CD14-positive monocyte (primary cell): ENCODE measurements around the gene PTPRN2. TPM values are rescaled to one million over a fixed set of nuclear protein-coding genes. Genes with fewer than 3 reads are reported as not detected.
"Not testable (repeated sequence)": the region's sequence is repeated elsewhere in the genome, so short reads cannot be mapped to it uniquely, and the experiment has no call there.

ENCODE experiments used
- DNase-seq, 3 donors: peaks; one replicate each; pipeline ENCODE4 v3.0.0-alpha.2; 2011 to 2022
- H2AFZ ChIP-seq: 2 replicates; pipeline ENCODE4 v1.6.0; 2012; ENCODE audit warnings: mild to moderate bottlenecking, low read depth, low read length, inconsistent platforms; ENCODE audit not compliant: insufficient read depth, poor library complexity, severe bottlenecking
- H3K27ac ChIP-seq, 2 donors: 1 replicate in 1 of 2; 2 replicates in 1 of 2; pipeline ENCODE4 v1.5.1; 2012 to 2013; ENCODE audit warnings: low read length in 2 of 2, control low read depth in 1 of 2, inconsistent platforms in 1 of 2, low read depth in 1 of 2, mild to moderate bottlenecking in 1 of 2
- H3K27me3 ChIP-seq, 2 donors: one replicate each; pipeline versions ENCODE4 v1.6.0 to v1.6.1; 2011 to 2013; ENCODE audit warnings: low read length in 2 of 2; ENCODE audit not compliant: control insufficient read depth in 2 of 2, insufficient read depth in 2 of 2
- H3K36me3 ChIP-seq, 2 donors: replicated peaks in 1 of 2; 1 replicate in 1 of 2; 2 replicates in 1 of 2; pipeline versions ENCODE4 v1.5.1 to v1.6.1; 2012 to 2013; ENCODE audit warnings: low read length in 2 of 2, control low read depth in 1 of 2, inconsistent platforms in 1 of 2, mild to moderate bottlenecking in 1 of 2; ENCODE audit not compliant: insufficient read depth in 2 of 2, control insufficient read depth in 1 of 2
- H3K4me1 ChIP-seq, 2 donors: 1 replicate in 1 of 2; 2 replicates in 1 of 2; pipeline versions ENCODE4 v1.5.1 to v1.6.1; 2012 to 2013; ENCODE audit warnings: low read length in 2 of 2, control low read depth in 1 of 2, inconsistent platforms in 1 of 2, mild to moderate bottlenecking in 1 of 2, moderate library complexity in 1 of 2; ENCODE audit not compliant: insufficient read depth in 2 of 2, control insufficient read depth in 1 of 2
- H3K4me2 ChIP-seq: replicated peaks from 2 replicates; pipeline ENCODE3; 2012; ENCODE audit warnings: low read length, moderate library complexity, mild to moderate bottlenecking; ENCODE audit not compliant: poor library complexity, severe bottlenecking; ENCODE audit errors: extremely low read depth
- H3K4me3 ChIP-seq, 3 experiments: fragments of 200-600 bp in 1 of 3; sonication (generic) in 1 of 3; replicated peaks in 1 of 3; 1 replicate in 2 of 3; 2 replicates in 1 of 3; pipeline ENCODE4 v1.5.1; 2011 to 2013; ENCODE audit warnings: low read length in 3 of 3, mild to moderate bottlenecking in 3 of 3, control low read depth in 2 of 3, low read depth in 2 of 3, inconsistent platforms in 1 of 3, moderate library complexity in 1 of 3
- H3K79me2 ChIP-seq: 2 replicates; pipeline ENCODE4 v1.6.0; 2012; ENCODE audit warnings: mild to moderate bottlenecking, control low read depth, inconsistent platforms, low read length, moderate library complexity; ENCODE audit not compliant: insufficient read depth
- H3K9ac ChIP-seq: 2 replicates; pipeline ENCODE4 v1.6.0; 2017; ENCODE audit warnings: low read length, mild to moderate bottlenecking; ENCODE audit not compliant: insufficient read depth, poor library complexity, severe bottlenecking
- H3K9me3 ChIP-seq, 2 donors: replicated peaks in 1 of 2; 1 replicate in 1 of 2; 2 replicates in 1 of 2; pipeline versions ENCODE4 v1.5.1 to v1.6.1; 2012 to 2013; ENCODE audit warnings: low read length in 2 of 2, control low read depth in 1 of 2; ENCODE audit not compliant: control insufficient read depth in 1 of 2, insufficient read depth in 1 of 2
- H4K20me1 ChIP-seq: 2 replicates; pipeline ENCODE4 v1.6.0; 2012; ENCODE audit warnings: mild to moderate bottlenecking, low read length, control low read depth, moderate library complexity; ENCODE audit not compliant: insufficient read depth
- H3K27ac Mint-ChIP-seq, 7 donors: one replicate each; pipeline ENCODE4 v1.8.0; 2020; ENCODE audit warnings: mild to moderate bottlenecking in 7 of 7, mixed read lengths in 7 of 7, moderate library complexity in 6 of 7, inconsistent platforms in 2 of 7
- H3K27me3 Mint-ChIP-seq, 3 donors: one replicate each; pipeline ENCODE4 v1.8.0; 2021 to 2022; ENCODE audit warnings: low read depth in 3 of 3, mild to moderate bottlenecking in 3 of 3, mixed read lengths in 3 of 3, moderate library complexity in 3 of 3, inconsistent platforms in 1 of 3
- H3K36me3 Mint-ChIP-seq, 2 donors: one replicate each; pipeline ENCODE4 v1.8.0; 2020; ENCODE audit warnings: mixed read lengths in 2 of 2, inconsistent platforms in 1 of 2, mild to moderate bottlenecking in 1 of 2
- H3K4me1 Mint-ChIP-seq: one replicate; pipeline ENCODE4 v1.8.0; 2020; ENCODE audit warnings: mild to moderate bottlenecking, mixed read lengths
- H3K4me3 Mint-ChIP-seq, 2 donors: one replicate each; pipeline ENCODE4 v1.8.0; 2020; ENCODE audit warnings: mild to moderate bottlenecking in 2 of 2, mixed read lengths in 2 of 2, moderate library complexity in 1 of 2
- H3K9me3 Mint-ChIP-seq, 7 donors: one replicate each; pipeline ENCODE4 v1.8.0; 2020 to 2022; ENCODE audit warnings: mixed read lengths in 7 of 7, mild to moderate bottlenecking in 6 of 7, moderate library complexity in 6 of 7, inconsistent platforms in 2 of 7
- CTCF ChIP-seq: fragments of 200-600 bp; IDR thresholded peaks from one replicate; pipeline ENCODE4 v1.8.0; 2022; ENCODE audit warnings: antibody characterized with exemption, mild to moderate bottlenecking
- WGBS: methylation state at CpG from one replicate; pipeline ENCODE4 v1.1.5; 2013; ENCODE audit warnings: missing lambda C conversion rate; ENCODE audit not compliant: insufficient coverage; 5-methylcytosine and 5-hydroxymethylcytosine counted together
- intact Hi-C, 2 donors: fragments of 100-400 bp; cut with micrococcal nuclease; formaldehyde crosslinking; loops; one replicate each; pipeline versions ENCODE4 v1.15.0 to v1.15.1; 2023
- polyA plus RNA-seq, 3 donors: library from polyadenylated mRNA; depleted of rRNA in 1 of 3; unstranded in 2 of 3; stranded (reverse) in 1 of 3; fragments of 300-500 nt in 2 of 3; fragments of >200 nt in 1 of 3; fragmentation: Illumina TruSeq in 2 of 3; gene quantifications; 1 replicate in 2 of 3; 2 replicates in 1 of 3; pipeline ENCODE4 v1.2.3, GENCODE V29; 2012 to 2021

Gene PTPRN2
- polyA plus RNA-seq, 3 donors, result 0.25 to 1.4 (median 0.97) TPM

DNA sequence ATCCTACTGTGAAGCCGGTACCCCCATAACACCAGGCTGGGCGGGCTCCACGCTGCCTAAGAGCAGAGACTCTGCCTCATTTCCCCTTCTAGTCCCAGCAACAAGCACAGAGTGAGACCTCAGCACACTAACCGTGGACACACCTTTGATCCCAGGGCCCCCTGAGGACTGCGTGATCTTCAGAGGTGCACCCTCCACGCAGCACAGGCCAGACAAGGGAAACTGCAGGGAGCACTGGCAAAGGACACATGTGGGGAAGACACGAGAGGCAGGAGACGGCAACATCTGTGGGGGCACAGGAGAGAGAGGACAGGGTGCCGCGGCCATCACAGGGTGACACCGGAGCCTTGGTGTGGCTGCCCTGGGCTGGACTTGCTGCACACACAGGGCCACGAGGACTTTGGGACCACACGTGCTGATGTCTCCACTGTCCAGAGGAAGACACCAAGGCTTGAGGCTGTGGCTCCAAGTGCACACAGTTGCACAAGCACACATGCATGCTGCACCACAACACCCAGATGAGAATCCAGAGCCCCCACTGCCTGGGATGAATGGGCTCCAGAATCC is 128.8 kb downstream of the PTPRN2 start:
- Mint-ChIP-seq H3K36me3 (no peaks in the 10 kb centered on the region), H3K27ac (no peak overlapping the region), H3K27me3 (peaks cover 3 to 4% (median 3%) of the 10 kb centered on the region in 3 donors), H3K9me3 (peaks cover 2 to 29% (median 14%) of the 10 kb centered on the region in 7 donors), H3K4me1 (no peaks in the 10 kb centered on the region), H3K4me3 (no peak overlapping the region)
- peaks cover 5 to 22% of the 10 kb centered on the region in 2 donors for H3K9me3 ChIP-seq
- intact Hi-C loops, result no loop called here
- DNase-seq, result no peak
- no peak overlapping the region for H3K27ac ChIP-seq
- 91% methylated on average over 13 of the region's 13 CpGs for WGBS
- H3K4me2 ChIP-seq, result no peak overlapping the region
- no peak for TF ChIP-seq CTCF
- no peak overlapping the region for H2AFZ ChIP-seq
- no peaks in the 10 kb centered on the region for H3K79me2 ChIP-seq
- no peak overlapping the region for H3K9ac ChIP-seq
- no peak overlapping the region for H3K4me3 ChIP-seq
- no peaks in the 10 kb centered on the region for H3K4me1 ChIP-seq
- no peaks in the 10 kb centered on the region for H3K36me3 ChIP-seq
- H3K27me3 ChIP-seq, result no peaks in the 10 kb centered on the region
- no peaks in the 10 kb centered on the region for H4K20me1 ChIP-seq

- H4K20me1 ChIP-seq, result no peaks in the 10 kb centered on the region
- no peaks in the 10 kb centered on the region for H3K36me3 ChIP-seq
- DNase-seq, result no peak
- H3K27me3 Mint-ChIP-seq, result peaks cover 2 to 3% (median 3%) of the 10 kb centered on the region in 3 donors
- no peaks in the 10 kb centered on the region for H3K79me2 ChIP-seq
- H3K4me1 Mint-ChIP-seq, result no peaks in the 10 kb centered on the region
- H2AFZ ChIP-seq, result no peak overlapping the region
- peaks cover 5 to 22% of the 10 kb centered on the region in 2 donors for H3K9me3 ChIP-seq
- H3K27ac Mint-ChIP-seq, result no peak overlapping the region
- H3K9me3 Mint-ChIP-seq, result peaks cover 2 to 29% (median 11%) of the 10 kb centered on the region in 7 donors
- no peak overlapping the region for H3K9ac ChIP-seq
- H3K27ac ChIP-seq, result no peak overlapping the region
- no peaks in the 10 kb centered on the region for H3K4me1 ChIP-seq
- no peak for TF ChIP-seq CTCF
- no peak overlapping the region for H3K4me3 ChIP-seq
- no peaks in the 10 kb centered on the region for H3K36me3 Mint-ChIP-seq
- intact Hi-C loops, result no loop called here
- H3K4me3 Mint-ChIP-seq, result no peak overlapping the region
- 28% methylated on average over 13 of the region's 13 CpGs for WGBS
- H3K27me3 ChIP-seq, result no peaks in the 10 kb centered on the region
- H3K4me2 ChIP-seq, result no peak overlapping the region
Measured at GRCh38 chr7:158458096-158458495, 129.5 kb downstream of the PTPRN2 start.

DNA sequence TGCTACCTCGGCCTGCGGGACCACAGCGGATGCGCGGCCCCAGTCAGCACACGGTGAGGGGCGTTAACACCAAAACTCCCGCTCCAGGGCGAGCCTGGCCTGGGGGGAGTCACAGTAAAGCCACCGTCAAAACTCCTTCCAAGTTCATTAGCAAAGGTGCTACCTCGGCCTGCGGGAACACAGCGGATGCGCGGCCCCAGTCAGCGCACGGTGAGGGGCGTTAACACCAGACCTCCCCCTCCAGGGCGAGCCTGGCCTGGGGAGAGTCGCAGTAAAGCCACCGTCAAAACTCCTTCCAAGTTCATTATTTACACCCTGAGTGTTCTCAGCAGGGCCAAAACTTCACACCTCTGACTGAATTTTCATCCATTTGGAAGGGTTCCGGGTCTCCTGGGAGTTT is 130.0 kb downstream of the PTPRN2 start:
- H3K27me3 Mint-ChIP-seq, H3K79me2 ChIP-seq, H3K4me3 Mint-ChIP-seq, H3K4me1 Mint-ChIP-seq, H3K27ac Mint-ChIP-seq, H3K27ac ChIP-seq, H4K20me1 ChIP-seq, H3K4me1 ChIP-seq, H2AFZ ChIP-seq, H3K4me3 ChIP-seq, DNase-seq, H3K27me3 ChIP-seq, H3K36me3 Mint-ChIP-seq, H3K4me2 ChIP-seq, H3K36me3 ChIP-seq, H3K9ac ChIP-seq, intact Hi-C loops: not testable (repeated sequence)
- H3K9me3 ChIP-seq, result peaks cover 5 to 22% of the 10 kb centered on the region in 2 donors
- WGBS, result 96% methylated on average over 20 of the region's 22 CpGs
- peaks cover 2 to 29% (median 11%) of the 10 kb centered on the region in 7 donors for H3K9me3 Mint-ChIP-seq
